IMR-90 (cell line): ENCODE results near the gene PPDPF. TPM values are rescaled to one million over a fixed set of nuclear protein-coding genes. Genes with fewer than 3 reads are reported as not detected.

Experiments used
- ATAC-seq: fragments of 200-7000 bp; cut with Tn5 transposase; 2 replicates; pipeline ENCODE4 v1.9.1; 2020; ENCODE audit warnings: low read depth, mild to moderate bottlenecking, moderate library complexity
- BruUV-seq: library from RNA; stranded (reverse); fragments of 400-500 nt; replicated peaks from 2 replicates; lab custom pipeline; 2021; lab: Mats Ljungman, UMichigan
- CTCF ChIA-PET: fragments of 300-600 bp; formaldehyde crosslinking; extraction: SDS; loops from one replicate; lab custom pipeline; 2021; ENCODE audit warnings: antibody characterized with exemption; lab: Yijun Ruan, JAX
- POLR2A ChIA-PET: fragments of 300-600 bp; sonication (Branson Sonifier 250); formaldehyde crosslinking; loops from one replicate; lab custom pipeline; 2022; ENCODE audit warnings: antibody characterized with exemption; ENCODE audit not compliant: unreplicated experiment; lab: Charles Lee
- DNase-seq: peaks from one replicate; pipeline ENCODE4 v3.0.0; 2013
- H2AFZ ChIP-seq: replicated peaks from 2 replicates; pipeline ENCODE3; 2013; ENCODE audit warnings: low read length, mild to moderate bottlenecking; ENCODE audit not compliant: poor library complexity
- H2AK5ac ChIP-seq: 2 replicates; pipeline ENCODE4 v1.6.1; 2013; ENCODE audit warnings: low read depth, low read length, inconsistent platforms
- H2AK9ac ChIP-seq: replicated peaks from 2 replicates; pipeline ENCODE3; 2013; ENCODE audit warnings: mild to moderate bottlenecking, low read depth, low read length, moderate library complexity; ENCODE audit not compliant: poor library complexity
- H2BK120ac ChIP-seq: 2 replicates; pipeline ENCODE4 v1.6.1; 2013; ENCODE audit warnings: low read depth, low read length, inconsistent platforms
- H2BK15ac ChIP-seq: 3 replicates; pipeline ENCODE4 v1.6.1; 2013; ENCODE audit warnings: low read depth, low read length, inconsistent platforms
- H2BK20ac ChIP-seq: 2 replicates; pipeline ENCODE4 v1.6.1; 2013; ENCODE audit warnings: low read depth, mild to moderate bottlenecking, inconsistent platforms, low read length, moderate library complexity
- H2BK5ac ChIP-seq: 2 replicates; pipeline ENCODE4 v1.6.1; 2013; ENCODE audit warnings: mild to moderate bottlenecking, low read depth, low read length, inconsistent platforms; ENCODE audit not compliant: poor library complexity, severe bottlenecking
- H3K14ac ChIP-seq: replicated peaks from 2 replicates; pipeline ENCODE4 v1.6.1; 2013; ENCODE audit warnings: low read depth, low read length, inconsistent platforms
- H3K18ac ChIP-seq: 2 replicates; pipeline ENCODE4 v1.6.1; 2013; ENCODE audit warnings: low read depth, low read length, control low read depth
- H3K23ac ChIP-seq: 2 replicates; pipeline ENCODE4 v1.6.1; 2013; ENCODE audit warnings: low read depth, low read length, inconsistent platforms
- H3K27ac ChIP-seq: 2 replicates; pipeline ENCODE4 v1.5.1; 2013; ENCODE audit warnings: mild to moderate bottlenecking, control low read depth, low read length; ENCODE audit not compliant: insufficient read depth
- H3K27me3 ChIP-seq: 2 replicates; pipeline ENCODE4 v1.6.1; 2013; ENCODE audit warnings: low read length; ENCODE audit not compliant: control insufficient read depth, insufficient read depth
- H3K36me3 ChIP-seq: 2 replicates; pipeline ENCODE4 v1.6.1; 2013; ENCODE audit warnings: low read length, mixed read lengths; ENCODE audit not compliant: control insufficient read depth, insufficient read depth
- H3K4ac ChIP-seq: 2 replicates; pipeline ENCODE4 v1.6.1; 2013; ENCODE audit warnings: low read depth, low read length, inconsistent platforms
- H3K4me1 ChIP-seq: 2 replicates; pipeline ENCODE4 v1.6.1; 2013; ENCODE audit warnings: low read length, mixed read lengths; ENCODE audit not compliant: control insufficient read depth, insufficient read depth
- H3K4me2 ChIP-seq: 2 replicates; pipeline ENCODE4 v1.6.1; 2013; ENCODE audit warnings: low read depth, mild to moderate bottlenecking, control low read depth, low read length, moderate library complexity
- H3K4me3 ChIP-seq: 2 replicates; pipeline ENCODE4 v1.5.1; 2013; ENCODE audit warnings: low read depth, mild to moderate bottlenecking, control low read depth, low read length, moderate library complexity; ENCODE audit not compliant: insufficient read depth
- H3K56ac ChIP-seq: 2 replicates; pipeline ENCODE4 v1.6.1; 2013; ENCODE audit warnings: low read length, inconsistent platforms; ENCODE audit not compliant: insufficient read depth; ENCODE audit errors: extremely low read depth
- H3K79me1 ChIP-seq, 2 experiments: 2 replicates each; pipeline ENCODE4 v1.6.1; 2013; ENCODE audit warnings: low read length in 2 of 2, inconsistent platforms in 1 of 2, low read depth in 1 of 2
- H3K9ac ChIP-seq: 2 replicates; pipeline ENCODE4 v1.6.1; 2013; ENCODE audit warnings: low read depth, low read length, control low read depth
- H3K9me1 ChIP-seq: 2 replicates; pipeline ENCODE4 v1.6.1; 2013; ENCODE audit warnings: low read length, inconsistent platforms; ENCODE audit not compliant: insufficient read depth
- H3K9me3 ChIP-seq: 2 replicates; pipeline ENCODE4 v1.6.1; 2013; ENCODE audit warnings: low read length; ENCODE audit not compliant: control insufficient read depth, insufficient read depth
- H4K20me1 ChIP-seq: 2 replicates; pipeline ENCODE4 v1.6.1; 2013; ENCODE audit warnings: low read length, inconsistent platforms; ENCODE audit not compliant: insufficient read depth
- H4K5ac ChIP-seq: 2 replicates; pipeline ENCODE4 v1.6.1; 2013; ENCODE audit warnings: mild to moderate bottlenecking, low read depth, low read length, control low read depth
- H4K8ac ChIP-seq, 2 experiments: 2 replicates each; pipeline ENCODE4 v1.6.1; 2013; ENCODE audit warnings: low read depth in 2 of 2, low read length in 2 of 2, control low read depth in 1 of 2, inconsistent platforms in 1 of 2
- H4K91ac ChIP-seq: 2 replicates; pipeline ENCODE4 v1.6.1; 2013; ENCODE audit warnings: low read depth, low read length, inconsistent platforms; ENCODE audit not compliant: insufficient read depth
- CEBPB ChIP-seq: IDR thresholded peaks from 2 replicates; pipeline ENCODE4 v1.6.1; 2012; ENCODE audit warnings: low read depth, low read length, improper control_type of control experiment
- RCOR1 ChIP-seq: IDR thresholded peaks from 2 replicates; pipeline ENCODE4 v1.6.1; 2012; ENCODE audit warnings: mild to moderate bottlenecking, low read length, improper control_type of control experiment; ENCODE audit not compliant: insufficient replicate concordance
- WGBS, 2 experiments: methylation state at CpG; one replicate each; pipeline versions ENCODE4 v1.1.5 to v1.1.7; 2013; ENCODE audit warnings: missing lambda C conversion rate in 2 of 2; ENCODE audit not compliant: insufficient read length in 1 of 2; ENCODE audit errors: extremely low coverage in 2 of 2; 5-methylcytosine and 5-hydroxymethylcytosine counted together
- dilution Hi-C: fragments of 300-500 bp; cut with HindIII; formaldehyde crosslinking; loops from one replicate; pipeline ENCODE4 v1.14.3; 2018; ENCODE audit warnings: low sequenced_read_pairs; ENCODE audit not compliant: unreplicated experiment
- in situ Hi-C: fragments of 300-500 bp; cut with MboI; formaldehyde crosslinking; loops from 3 replicates; pipeline ENCODE4 v1.14.3; 2019; ENCODE audit warnings: low sequenced_read_pairs, inconsistent platforms, mixed read lengths
- intact Hi-C: fragments of 100-400 bp; cut with micrococcal nuclease; formaldehyde crosslinking; loops from 2 replicates; pipeline ENCODE4 v1.10.0; 2022
- polyA plus RNA-seq, 3 experiments: library from polyadenylated mRNA; depleted of rRNA; stranded (reverse); fragments of >200 nt; gene quantifications; 2 replicates each; pipeline ENCODE4 v1.2.3, GENCODE V29; 2012; ENCODE audit warnings: low replicate concordance in 1 of 3
- total RNA-seq: library from RNA; depleted of rRNA; stranded (reverse); fragments of >200 nt; gene quantifications from 2 replicates; pipeline ENCODE4 v1.2.3, GENCODE V29; 2012
- TF ChIP-seq, protein P1 (sequence below): fragments of 150-350 bp; IDR thresholded peaks from 2 replicates; pipeline ENCODE4 v1.6.1; 2017; ENCODE audit warnings: mild to moderate bottlenecking, antibody characterized with exemption, low read length, low read depth

PPDPF gene
- total and polyA plus RNA-seq, 2 of the 4 experiments (the other 2 are of a cell fraction): 12.9 to 171 TPM

- H3K14ac ChIP-seq: peak overlapping the region; percentile 66; the same call in 1 of the 2 replicates
- POLR2A ChIA-PET: no interaction called here
- no peaks in the 10 kb centered on the region for H3K9me3 ChIP-seq
- H3K4me1 ChIP-seq: peaks cover 5% of the 10 kb centered on the region; the same call in 1 of the 2 replicates
- no peak overlapping the region for H3K56ac ChIP-seq
- no peaks in the 10 kb centered on the region for H3K79me1 ChIP-seq
- no peaks in the 10 kb centered on the region for H3K9me1 ChIP-seq
- no peak overlapping the region for H2BK15ac ChIP-seq
- TF ChIP-seq CEBPB (no peak), RCOR1 (no peak)
- TF ChIP-seq, protein P1, sequence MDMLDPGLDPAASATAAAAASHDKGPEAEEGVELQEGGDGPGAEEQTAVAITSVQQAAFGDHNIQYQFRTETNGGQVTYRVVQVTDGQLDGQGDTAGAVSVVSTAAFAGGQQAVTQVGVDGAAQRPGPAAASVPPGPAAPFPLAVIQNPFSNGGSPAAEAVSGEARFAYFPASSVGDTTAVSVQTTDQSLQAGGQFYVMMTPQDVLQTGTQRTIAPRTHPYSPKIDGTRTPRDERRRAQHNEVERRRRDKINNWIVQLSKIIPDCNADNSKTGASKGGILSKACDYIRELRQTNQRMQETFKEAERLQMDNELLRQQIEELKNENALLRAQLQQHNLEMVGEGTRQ: no peak
- no peak overlapping the region for H2BK120ac ChIP-seq
- peak overlapping the region; percentile 89 for H3K4me2 ChIP-seq
- no TSS peak for BruUV-seq
- H2BK5ac ChIP-seq: no peak overlapping the region
- peak overlapping the region; percentile 68 for H2AFZ ChIP-seq
- no peak overlapping the region for H2BK20ac ChIP-seq
- H3K23ac ChIP-seq: no peak overlapping the region
- CTCF ChIA-PET: no interaction called here
- no peak overlapping the region for H4K91ac ChIP-seq
- dilution Hi-C loops (no loop called here), intact Hi-C loops (loop anchor here (2.0 kb wide), 1 partner anchor 18 kb away; no protein-coding TSS in a partner anchor), in situ Hi-C loops (no loop called here)
- ATAC-seq: no peak
- no peak overlapping the region; the same call in 1 of the 2 replicates for H3K4ac ChIP-seq
- H2AK9ac ChIP-seq: peak overlapping the region; percentile 60
- no peak for DNase-seq
- H3K27me3 ChIP-seq: peaks cover 2% of the 10 kb centered on the region; the same call in 1 of the 2 replicates
- peak overlapping the region; percentile 28; the same call in 1 of the 2 replicates for H2AK5ac ChIP-seq
- WGBS, 2 experiments: 76% methylated on average over 24 of the region's 38 CpGs; no CpG with 5 or more reads in 1 of the 2 experiments
- H3K27ac ChIP-seq: no peak overlapping the region
- H4K20me1 ChIP-seq: no peaks in the 10 kb centered on the region; the same call in 1 of the 2 replicates
- no peak overlapping the region; the same call in 1 of the 2 replicates for H4K5ac ChIP-seq
- peak overlapping the region; percentile 63 for H3K4me3 ChIP-seq
- H3K36me3 ChIP-seq: peaks cover 5% of the 10 kb centered on the region; the same call in 1 of the 2 replicates
- H3K9ac ChIP-seq: peak overlapping the region; percentile 60
- no peak overlapping the region for H4K8ac ChIP-seq
- H3K18ac ChIP-seq: no peak overlapping the region
Measured at GRCh38 chr20:63554361-63555278, 34.1 kb downstream of the PPDPF start.
